GM18907 (cell line): ENCODE measurements around the gene ZCCHC9.
"Not testable (repeated sequence)": the region's sequence is repeated elsewhere in the genome, so short reads cannot be mapped to it uniquely, and the experiment has no call there.

ENCODE experiments used
- ATAC-seq: cut with Tn5 transposase; IDR thresholded peaks from one replicate; pipeline ENCODE4 v1.9.1; 2021; ENCODE audit warnings: mild to moderate bottlenecking, moderate library complexity; ENCODE audit not compliant: unreplicated experiment

The ZCCHC9 gene

DNA sequence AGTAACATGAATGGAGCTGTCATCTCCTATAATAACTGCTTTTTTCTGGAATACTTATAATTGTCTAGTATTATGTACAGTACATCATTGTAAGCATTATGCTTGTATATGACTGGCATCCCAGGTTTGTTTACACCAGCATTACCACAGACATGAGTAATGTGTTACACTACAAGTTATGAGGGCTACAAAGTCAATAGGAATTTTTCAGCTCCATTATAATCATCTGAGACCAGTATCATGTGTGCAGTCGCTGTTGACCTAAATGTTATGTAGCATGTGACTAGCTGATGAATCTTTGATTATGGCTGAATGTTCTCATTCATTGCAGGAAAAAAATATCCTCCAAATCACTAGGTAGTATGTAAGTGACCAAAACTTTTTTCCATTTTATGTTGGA lies 2.2 kb downstream of the ZCCHC9 start:
- ATAC-seq = no peak

DNA sequence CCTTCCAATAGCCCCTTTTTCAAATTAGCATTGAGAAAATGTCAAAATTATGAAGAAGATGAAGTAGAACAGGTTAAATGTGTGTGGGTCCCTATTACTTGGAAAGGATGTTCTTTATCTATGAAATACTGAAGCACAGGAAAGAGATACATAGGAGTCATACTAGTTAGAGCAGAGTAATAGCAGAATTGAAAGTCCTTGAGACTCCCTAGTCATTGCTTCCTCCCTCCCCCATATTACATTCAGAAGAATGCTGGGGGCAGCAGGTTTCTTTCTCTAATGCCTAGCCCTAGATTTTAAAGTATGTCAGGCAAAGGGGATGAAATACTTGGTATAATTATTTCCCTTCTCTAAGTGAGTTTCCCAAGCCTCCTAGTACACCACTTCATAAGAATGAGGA lies 4.4 kb downstream of the ZCCHC9 start:
- ATAC-seq = no peak

- ATAC-seq = no peak
These were observed 7.4 kb downstream of the ZCCHC9 start for GRCh38 chr5:81308836-81309235.

GRCh38 chr5:81310402-81311063 lies 9.1 kb downstream of the ZCCHC9 start:
- ATAC-seq = no peak

DNA sequence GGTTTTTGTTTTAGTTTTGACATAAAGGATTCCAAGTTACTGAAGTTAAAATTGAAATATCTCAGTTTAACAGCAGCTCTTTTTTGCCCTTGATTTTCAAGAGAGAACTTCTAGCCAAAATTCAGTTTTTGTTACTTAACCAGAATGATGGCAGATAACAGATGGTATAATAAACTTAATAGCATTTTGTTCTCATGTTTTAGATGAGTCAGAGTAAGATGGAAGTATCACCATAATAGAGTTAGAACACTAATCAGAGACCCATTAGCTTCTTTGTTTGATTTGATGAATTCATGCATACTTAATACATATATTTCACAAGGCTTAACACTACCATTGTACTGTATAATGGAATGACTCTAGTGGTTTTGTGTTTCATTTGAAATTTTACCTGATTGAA lies 11.9 kb downstream of the ZCCHC9 start:
- ATAC-seq = no peak

DNA sequence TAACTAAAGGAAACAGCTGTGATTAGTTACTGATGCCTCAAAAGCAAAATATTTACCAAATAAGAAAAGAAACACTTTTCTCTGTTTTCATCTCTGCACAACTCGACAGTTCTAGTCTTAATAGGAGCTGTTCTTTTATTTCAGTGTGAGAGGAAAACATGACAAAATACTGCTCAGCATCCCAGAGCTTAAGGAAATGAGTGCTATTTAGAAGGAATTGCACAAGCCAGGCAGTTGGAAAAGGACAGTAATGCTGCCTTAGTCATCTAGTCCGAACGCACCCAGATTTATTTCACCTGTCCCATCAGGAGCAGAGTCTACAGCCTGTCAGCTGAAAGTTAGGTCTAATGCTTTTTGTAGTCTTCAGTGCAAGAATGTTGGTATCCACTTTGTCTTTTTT lies 12.3 kb downstream of the ZCCHC9 start:
- ATAC-seq = no peak

DNA sequence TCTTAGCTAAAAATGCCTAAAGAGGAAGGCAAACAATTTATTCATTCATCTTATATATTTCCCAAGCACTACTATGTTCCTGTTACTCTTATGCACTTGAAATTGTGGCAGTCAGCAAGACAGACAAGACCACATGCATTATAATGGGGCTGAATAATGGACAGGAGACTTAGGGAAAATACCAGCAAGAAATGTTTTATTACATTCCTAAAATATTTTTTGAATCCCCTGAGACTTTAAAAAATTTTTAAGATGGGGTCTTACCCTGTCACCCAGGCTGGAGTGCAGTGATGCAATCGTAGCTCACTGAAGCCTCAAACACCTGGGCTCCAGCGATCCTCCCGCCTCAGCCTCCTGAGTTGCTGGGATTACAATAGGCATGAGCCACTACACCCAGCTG lies 13.2 kb downstream of the ZCCHC9 start:
- no peak for ATAC-seq

- ATAC-seq = no peak
These were observed 13.9 kb downstream of the ZCCHC9 start for GRCh38 chr5:81315336-81315735.

- no peak for ATAC-seq
These were observed 14.4 kb downstream of the ZCCHC9 start for GRCh38 chr5:81315830-81316229.

DNA sequence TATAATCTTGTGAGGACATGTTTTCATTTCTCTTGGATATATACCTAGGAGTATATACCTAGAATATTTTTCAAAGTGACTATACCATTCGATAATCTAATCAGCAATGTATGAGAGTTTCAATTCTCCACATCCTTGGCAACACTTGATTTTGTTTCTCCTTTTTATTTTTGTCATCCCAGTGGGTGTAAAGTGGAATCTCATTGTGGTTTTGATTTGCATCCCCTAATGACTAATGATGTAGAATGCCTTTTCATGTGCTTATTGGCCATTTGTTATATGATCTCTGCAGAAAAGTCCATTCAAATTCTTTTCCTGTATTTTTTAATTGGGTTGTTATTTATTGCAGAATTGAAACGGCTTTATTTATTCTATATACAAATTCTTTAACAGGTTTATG lies 15.2 kb downstream of the ZCCHC9 start:
- no peak for ATAC-seq

- ATAC-seq = no peak
These were observed 16.1 kb downstream of the ZCCHC9 start for GRCh38 chr5:81317536-81317935.

DNA sequence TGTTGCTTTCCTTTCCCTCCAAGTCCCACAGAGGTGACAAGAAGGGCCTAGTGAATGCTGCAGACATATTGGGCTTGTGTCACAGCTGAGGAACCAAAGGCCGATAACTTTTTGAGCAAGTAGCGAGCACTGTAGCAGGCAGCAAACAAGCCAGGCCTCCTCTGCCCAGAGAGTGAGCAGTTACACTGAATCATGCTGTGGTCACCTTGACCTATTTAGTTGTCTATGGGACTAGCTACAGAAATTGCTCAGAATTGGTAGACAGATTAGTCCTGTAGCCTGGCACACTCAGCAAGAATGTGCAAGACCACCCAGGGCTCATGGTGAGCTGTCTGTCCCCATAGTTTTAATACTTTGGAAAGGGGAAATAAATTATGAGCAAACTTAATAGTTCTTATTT lies 25.2 kb downstream of the ZCCHC9 start:
- ATAC-seq = no peak

DNA sequence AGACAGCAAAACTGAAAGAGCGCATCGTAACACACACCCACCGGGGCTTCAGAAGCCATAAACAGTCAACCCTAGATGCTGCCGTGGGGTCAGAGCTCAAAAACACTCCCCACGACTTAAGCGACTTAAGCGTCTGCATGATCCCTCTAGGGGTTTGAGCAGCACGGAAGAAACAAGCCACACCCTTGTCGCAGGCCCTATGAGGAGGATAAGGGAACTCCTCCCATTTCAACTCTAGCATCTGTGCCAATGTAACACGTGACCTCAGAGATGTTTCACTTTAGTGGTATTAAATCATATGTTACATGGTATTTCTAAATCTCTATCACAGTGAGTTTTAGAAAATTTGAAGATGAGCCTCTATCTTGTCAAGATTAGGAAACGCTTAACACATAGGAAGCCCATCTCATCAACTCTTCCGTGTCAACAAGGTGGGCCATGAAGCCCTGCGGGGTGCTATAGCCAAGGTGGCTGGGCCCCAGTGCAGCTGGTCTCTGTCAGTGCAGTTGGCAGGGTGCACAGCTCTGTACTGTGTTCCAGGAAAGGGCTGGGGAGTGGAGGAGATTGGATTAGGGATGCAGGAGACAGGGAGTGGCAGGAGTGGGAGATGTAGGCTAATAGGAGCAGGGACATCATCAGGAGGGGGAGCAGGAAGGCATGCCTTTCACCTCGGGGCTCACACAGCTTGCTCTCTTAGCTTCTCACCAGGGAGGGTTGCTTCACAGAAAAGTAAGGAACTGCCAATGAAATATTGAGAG lies 33.1 kb downstream of the ZCCHC9 start:
- ATAC-seq = no peak

DNA sequence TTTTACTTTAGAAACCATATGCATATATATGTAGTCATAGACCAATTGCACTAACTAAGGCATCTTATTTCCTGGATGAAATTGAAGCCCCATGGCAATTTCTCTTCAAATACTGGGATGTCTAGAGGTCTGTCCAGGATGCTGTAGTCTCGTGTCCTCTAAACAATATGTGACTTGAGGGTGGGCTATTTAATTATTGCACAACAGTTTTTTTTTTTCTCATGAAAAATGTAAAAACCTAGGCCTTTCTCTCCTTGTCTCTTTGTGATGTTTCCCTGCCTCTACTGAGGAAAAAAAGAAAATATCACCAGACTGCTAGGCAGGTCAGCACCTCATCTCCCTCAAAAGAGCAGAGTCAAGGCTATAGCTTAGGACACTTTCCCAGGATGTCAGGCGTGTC lies 34.6 kb downstream of the ZCCHC9 start:
- no peak for ATAC-seq

DNA sequence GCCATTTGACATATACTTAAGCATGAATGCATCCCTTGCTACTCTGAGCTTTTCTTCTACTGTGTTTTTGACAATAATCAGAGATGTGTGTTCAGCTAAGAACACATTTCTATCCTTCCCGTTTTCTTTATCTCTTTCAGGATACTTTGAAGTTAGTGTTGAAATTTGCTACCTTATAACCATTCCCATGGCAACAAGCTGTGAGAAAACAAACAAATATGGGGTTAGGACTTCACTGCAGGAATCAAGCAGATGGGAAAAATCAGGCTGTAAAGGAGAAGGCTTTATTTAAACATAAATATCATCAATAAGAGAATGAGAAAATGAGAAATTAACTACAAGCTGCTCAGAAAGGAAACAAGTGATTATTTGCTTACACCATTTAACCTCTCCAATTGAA lies 35.2 kb downstream of the ZCCHC9 start:
- no peak for ATAC-seq

DNA sequence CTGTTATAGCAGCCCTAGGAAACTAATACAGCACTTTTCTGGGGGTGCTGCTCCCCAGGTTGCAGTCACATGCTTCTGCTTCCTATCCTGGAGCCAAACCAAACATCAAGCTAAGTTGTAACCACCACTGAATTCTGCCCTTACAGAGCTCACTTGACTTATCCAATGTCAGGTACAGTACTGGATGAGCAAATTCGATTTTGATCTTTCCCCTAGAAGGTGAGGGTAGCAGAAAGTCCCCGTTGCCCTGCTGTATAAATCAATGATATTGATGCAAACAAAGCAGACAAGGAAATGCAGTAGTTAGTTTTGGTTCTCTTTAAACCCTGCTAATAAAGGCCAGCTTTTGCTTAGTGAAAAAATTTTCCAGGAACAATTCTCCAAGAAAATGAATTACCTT lies 36.4 kb downstream of the ZCCHC9 start:
- no peak for ATAC-seq

- ATAC-seq = not testable (repeated sequence)
These were observed 36.8 kb downstream of the ZCCHC9 start for GRCh38 chr5:81338213-81338612.

- no peak for ATAC-seq
These were observed 43.3 kb downstream of the ZCCHC9 start for GRCh38 chr5:81344736-81345135.

DNA sequence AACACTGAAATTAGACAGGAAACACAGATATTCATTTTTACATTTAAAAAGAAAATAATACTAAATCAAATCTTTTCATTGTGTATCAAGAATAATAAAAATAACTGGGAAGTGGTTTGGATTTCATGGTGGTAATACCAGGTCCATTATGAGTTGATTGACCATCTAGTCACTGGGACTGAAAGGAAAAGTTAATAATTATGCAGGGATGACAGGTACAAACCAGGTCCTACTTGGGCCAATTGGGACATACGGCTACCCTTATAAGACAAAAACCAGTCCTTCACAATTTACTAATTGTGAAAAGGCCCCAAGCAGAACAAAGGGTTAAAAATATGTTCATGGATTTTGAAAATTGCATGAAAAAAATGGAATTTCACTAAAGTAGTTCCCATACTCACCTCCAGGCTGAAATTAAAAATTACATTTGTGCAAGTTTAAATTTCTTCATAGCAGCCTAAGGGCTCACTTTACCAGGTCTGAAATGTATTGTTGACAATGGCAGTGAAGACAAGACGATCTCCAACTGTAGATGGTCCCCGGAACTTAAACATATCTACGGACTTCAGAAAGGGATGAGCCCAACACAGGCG lies 44.1 kb downstream of the ZCCHC9 start:
- no peak for ATAC-seq

GRCh38 chr5:81349161-81349560 lies 47.8 kb downstream of the ZCCHC9 start:
- no peak for ATAC-seq

DNA sequence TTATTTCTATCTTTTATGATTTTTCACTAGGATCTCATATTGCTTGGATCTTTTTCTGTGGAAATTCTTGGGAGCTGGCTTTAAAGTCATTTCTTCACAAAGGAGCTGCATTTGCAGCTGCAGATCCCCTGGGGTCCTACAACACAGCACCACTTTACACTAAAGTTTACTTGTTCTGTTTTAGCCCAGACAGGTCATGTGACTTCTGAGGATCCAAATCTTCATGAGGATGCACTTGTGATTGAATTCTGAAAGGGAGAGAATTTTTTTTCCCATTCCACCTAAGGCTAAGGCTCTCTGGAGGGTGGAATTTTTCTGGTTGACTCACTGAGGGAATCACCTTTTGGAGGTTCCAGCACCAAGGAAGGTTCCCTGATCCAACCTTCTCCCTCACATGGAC lies 49.1 kb downstream of the ZCCHC9 start:
- ATAC-seq = no peak

DNA sequence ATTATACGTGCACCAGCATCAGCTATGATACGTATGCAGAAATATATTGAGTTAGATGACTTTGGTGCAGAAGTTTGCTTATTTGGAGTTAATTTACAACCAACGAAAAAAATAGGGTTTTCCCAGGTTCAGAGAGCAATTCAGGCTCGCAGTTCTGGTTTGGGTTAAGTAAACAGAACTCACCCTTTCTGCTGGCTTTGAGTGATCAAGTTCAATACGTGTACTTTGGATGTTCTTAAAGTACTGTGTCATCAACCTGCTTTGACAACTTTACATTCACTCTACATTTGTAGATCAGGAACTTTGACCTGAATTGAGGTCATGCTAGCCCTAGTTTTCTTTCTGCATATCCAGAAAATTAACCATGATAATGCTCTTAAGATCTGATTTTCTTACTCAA lies 51.8 kb downstream of the ZCCHC9 start:
- no peak for ATAC-seq
